Heart left ventricle (tissue), 16 donors: ENCODE measurements around the gene CYTH1. TPM values are rescaled to one million over a fixed set of nuclear protein-coding genes. Genes with fewer than 3 reads are reported as not detected.
A peak's percentile ranks its signal among the peaks of the same experiment; 100 is the strongest.

Experiments
- ATAC-seq, 4 donors: fragments of 200-7000 bp; cut with Tn5 transposase; one replicate each; pipeline ENCODE4 v1.9.1; 2020 to 2022; ENCODE audit warnings: moderate library complexity in 4 of 4, mild to moderate bottlenecking in 3 of 4, moderate number of reproducible peaks in 1 of 4
- DNase-seq, 5 donors: peaks; one replicate each; pipeline ENCODE4 v3.0.0-alpha.2; 2020
- H3K27ac ChIP-seq, 12 donors: fragments of 200-600 bp; sonication (generic) in 4 of 12; one replicate each; pipeline versions ENCODE4 v1.5.0 to v1.8.0; 2016 to 2022; ENCODE audit warnings: mild to moderate bottlenecking in 2 of 12
- H3K27me3 ChIP-seq, 9 donors: fragments of 200-600 bp; sonication (generic) in 2 of 9; one replicate each; pipeline versions ENCODE4 v1.5.1 to v1.8.0; 2016 to 2022; ENCODE audit warnings: mild to moderate bottlenecking in 3 of 9
- H3K36me3 ChIP-seq, 9 donors: fragments of 200-600 bp; sonication (generic) in 2 of 9; one replicate each; pipeline versions ENCODE4 v1.5.0 to v1.8.0; 2018 to 2022; ENCODE audit warnings: mild to moderate bottlenecking in 2 of 9
- H3K4me1 ChIP-seq, 12 donors: fragments of 200-600 bp; sonication (generic) in 4 of 12; one replicate each; pipeline versions ENCODE4 v1.5.0 to v1.8.0; 2016 to 2022; ENCODE audit warnings: mild to moderate bottlenecking in 3 of 12
- H3K4me3 ChIP-seq, 12 donors: fragments of 200-600 bp; sonication (generic) in 4 of 12; one replicate each; pipeline versions ENCODE4 v1.5.0 to v1.8.0; 2017 to 2022; ENCODE audit warnings: mild to moderate bottlenecking in 9 of 12, moderate library complexity in 4 of 12
- H3K9me3 ChIP-seq, 12 donors: fragments of 200-600 bp; sonication (generic) in 4 of 12; one replicate each; pipeline versions ENCODE4 v1.5.0 to v1.8.0; 2016 to 2022; ENCODE audit warnings: mild to moderate bottlenecking in 1 of 12
- CTCF ChIP-seq, 12 donors: fragments of 200-600 bp; sonication (generic) in 4 of 12; IDR thresholded peaks; one replicate each; pipeline versions ENCODE4 v1.5.0 to v1.8.0; 2018 to 2022; ENCODE audit warnings: antibody characterized with exemption in 12 of 12, mild to moderate bottlenecking in 5 of 12
- POLR2A ChIP-seq, 2 donors: fragments of 450-650 bp; IDR thresholded peaks; one replicate each; pipeline ENCODE4 v1.6.1; 2017; ENCODE audit warnings: antibody characterized with exemption in 2 of 2, mild to moderate bottlenecking in 2 of 2, moderate library complexity in 2 of 2
- WGBS, 4 donors: extraction: QIAGEN DNeasy Blood & Tissue Kit in 2 of 4; methylation state at CpG; one replicate each; pipeline versions ENCODE4 v1.1.5 to v1.1.7; 2013 to 2018; 5-methylcytosine and 5-hydroxymethylcytosine counted together
- intact Hi-C, 10 donors: fragments of 100-400 bp; cut with DNase I; formaldehyde crosslinking; loops; one replicate each; pipeline versions ENCODE4 v1.11.1 to v1.14.2; 2022
- polyA plus RNA-seq, 2 donors: library from polyadenylated mRNA; stranded (reverse); fragments of 200-250 nt; gene quantifications; one replicate each; pipeline ENCODE4 v1.2.3, GENCODE V29; 2013
- total RNA-seq, 9 donors: library from RNA; depleted of rRNA in 2 of 9; stranded (reverse); fragments of >200 nt in 2 of 9; fragmentation: NEBNext Ultra II Directional in 3 of 9; extraction: Animal tissue kit (Norgen Biotek cat#: 25700) in 3 of 9; gene quantifications; one replicate each; pipeline versions ENCODE4 v1.1.0 to v1.2.4, GENCODE V29; 2016 to 2023
- donor health status: ischemic (EF 13 %, LVEDD 7.1; RV severe dilation, severe dysfunction).
- donor health status: healthy with polysubstance abuse.
- donor health status: DM: no; HTN: yes; CAD: no.
- donor health status: DM: no; HTN: no; CAD: no.
- donor health status: ischemic (EF 25% LVEDD 6.9; RV normal size, moderate dysfunction).
- donor health status: ischemic (EF 25% LVEDD 5.7; RV mildly dilated, moderate dysfunction).
- donor health status: healthy.
- donor health status: DM: yes; HTN: yes; CAD: no.
- donor health status: ischemic (EF 35%, LVEDD 5.7; RV mildly dilated, moderate dysfunction).
- donor health status: nonischemic (EF 11% LVEDD 7.7; RV severe dilation, severe dysfunction).
- donor health status: DM: yes; HTN: yes; CAD: no.
- donor health status: PGD.
- donor health status: ischemic (EF 29% LVEDD 5.4; RV normal size, mild dysfunction).
- donor health status: nonischemic (EF 23%, LVEDD 6.1; RV moderate dilation, normal function).

The CYTH1 gene
- total and polyA plus RNA-seq, 11 donors, result 20.0 to 59.1 (median 30.9) TPM

- H3K4me3 ChIP-seq, result no peak overlapping the region
- H3K27me3 ChIP-seq, result no peaks in the 10 kb centered on the region
- peaks cover 0 to 63% (median 34%) of the 10 kb centered on the region in 12 donors for H3K4me1 ChIP-seq
- peaks cover 0 to 59% (median 54%) of the 10 kb centered on the region in 9 donors for H3K36me3 ChIP-seq
- H3K27ac ChIP-seq, result peak overlapping the region in 1 of 12 donors; percentile 6
- 82 to 90% (median 87%) methylated on average over 6 of the region's 6 CpGs for WGBS, 4 donors
- ATAC-seq (no peak), DNase-seq (no peak)
- H3K9me3 ChIP-seq, result no peaks in the 10 kb centered on the region
- intact Hi-C loops, result loop anchor here in 3 of 10 donors (5.0 to 10.0 kb wide), 2 partner anchors 72 to 79 kb away; no protein-coding TSS in a partner anchor
- no peak for TF ChIP-seq CTCF (IDR thresholded peaks at IDR 0.05)
Observed at GRCh38 chr17:78793968-78794367, 11.9 kb upstream of the CYTH1 start.

GRCh38 chr17:78793415-78793814 is 11.3 kb upstream of the CYTH1 start:
- H3K4me1 ChIP-seq, result peaks cover 0 to 61% (median 35%) of the 10 kb centered on the region in 12 donors
- ATAC-seq, result no peak
- TF ChIP-seq POLR2A (IDR thresholded peaks at IDR 0.05), result no peak
- 70 to 88% (median 86%) methylated on average over 7 to 10 of the region's 10 CpGs for WGBS, 4 donors
- no peak overlapping the region for H3K4me3 ChIP-seq
- no peaks in the 10 kb centered on the region for H3K9me3 ChIP-seq
- peaks cover 0 to 53% (median 48%) of the 10 kb centered on the region in 9 donors for H3K36me3 ChIP-seq
- no peaks in the 10 kb centered on the region for H3K27me3 ChIP-seq
- H3K27ac ChIP-seq, result no peak overlapping the region
- no peak for DNase-seq
- intact Hi-C loops, result loop anchor here in 3 of 10 donors (5.0 to 10.0 kb wide), 2 partner anchors 71 to 79 kb away; no protein-coding TSS in a partner anchor

GRCh38 chr17:78791840-78792709 is 10.0 kb upstream of the CYTH1 start:
- TF ChIP-seq CTCF (IDR thresholded peaks at IDR 0.05) (no peak), POLR2A (IDR thresholded peaks at IDR 0.05) (no peak)
- no peak for ATAC-seq
- Histone ChIP-seq H3K36me3 (peaks cover 0 to 40% (median 36%) of the 10 kb centered on the region in 9 donors), H3K9me3 (no peaks in the 10 kb centered on the region), H3K27ac (peak overlapping the region in 5 of 12 donors; percentile 5 to 42 (median 34)), H3K4me1 (peaks cover 0 to 55% (median 35%) of the 10 kb centered on the region in 12 donors), H3K27me3 (no peaks in the 10 kb centered on the region), H3K4me3 (no peak overlapping the region)
- DNase-seq, result peak in 1 of 5 donors; percentile 22
- WGBS, 4 donors, result 82 to 86% (median 83%) methylated on average over 11 of the region's 11 CpGs
- intact Hi-C loops, result loop anchor here in 3 of 10 donors (5.0 to 10.0 kb wide), 2 partner anchors 70 to 77 kb away; no protein-coding TSS in a partner anchor

- no peaks in the 10 kb centered on the region for H3K9me3 ChIP-seq
- no peak overlapping the region for H3K4me3 ChIP-seq
- 95 to 97% (median 96%) methylated on average over 4 of the region's 4 CpGs for WGBS, 4 donors
- H3K4me1 ChIP-seq, result peaks cover 0 to 42% (median 30%) of the 10 kb centered on the region in 12 donors
- H3K36me3 ChIP-seq, result peaks cover 0 to 25% (median 21%) of the 10 kb centered on the region in 9 donors
- no peak for DNase-seq
- TF ChIP-seq POLR2A (IDR thresholded peaks at IDR 0.05), result no peak
- H3K27ac ChIP-seq, result peak overlapping the region in 4 of 12 donors; percentile 42 to 76 (median 57)
- ATAC-seq, result no peak
- H3K27me3 ChIP-seq, result no peaks in the 10 kb centered on the region
- intact Hi-C loops, result loop anchor here in 3 of 10 donors (5.0 to 10.0 kb wide), 2 partner anchors 68 to 76 kb away; no protein-coding TSS in a partner anchor
Observed at GRCh38 chr17:78790552-78790951, 8.5 kb upstream of the CYTH1 start.

- Histone ChIP-seq H3K4me1 (peaks cover 0 to 43% (median 30%) of the 10 kb centered on the region in 12 donors), H3K27ac (peak overlapping the region in 10 of 12 donors; percentile 13 to 76 (median 48)), H3K27me3 (no peaks in the 10 kb centered on the region), H3K9me3 (no peaks in the 10 kb centered on the region), H3K4me3 (no peak overlapping the region), H3K36me3 (peaks cover 0 to 17% (median 14%) of the 10 kb centered on the region in 9 donors)
- intact Hi-C loops, result loop anchor here in 4 of 10 donors (5.0 to 10.0 kb wide), 2 partner anchors 67 to 75 kb away; no protein-coding TSS in a partner anchor
- ATAC-seq, result peak; percentile 28 to 59 (median 43)
- 59 to 62% (median 61%) methylated on average over 14 of the region's 14 CpGs for WGBS, 4 donors
- peak; percentile 60 to 91 (median 83) for DNase-seq
- TF ChIP-seq CTCF (IDR thresholded peaks at IDR 0.05) (no peak), POLR2A (IDR thresholded peaks at IDR 0.05) (no peak)
Observed at GRCh38 chr17:78789663-78790181, 7.6 kb upstream of the CYTH1 start.
